Activated T-cell treated with anti-CD3 and anti-CD28 coated beads, Interleukin-2, amount 50 U/mL, for 1 hour (primary cell): ENCODE results near the gene EXOC4.

Experiments used
- DNase-seq: peaks from one replicate; pipeline ENCODE4 v3.0.0-alpha.2; 2020

The EXOC4 gene

DNA sequence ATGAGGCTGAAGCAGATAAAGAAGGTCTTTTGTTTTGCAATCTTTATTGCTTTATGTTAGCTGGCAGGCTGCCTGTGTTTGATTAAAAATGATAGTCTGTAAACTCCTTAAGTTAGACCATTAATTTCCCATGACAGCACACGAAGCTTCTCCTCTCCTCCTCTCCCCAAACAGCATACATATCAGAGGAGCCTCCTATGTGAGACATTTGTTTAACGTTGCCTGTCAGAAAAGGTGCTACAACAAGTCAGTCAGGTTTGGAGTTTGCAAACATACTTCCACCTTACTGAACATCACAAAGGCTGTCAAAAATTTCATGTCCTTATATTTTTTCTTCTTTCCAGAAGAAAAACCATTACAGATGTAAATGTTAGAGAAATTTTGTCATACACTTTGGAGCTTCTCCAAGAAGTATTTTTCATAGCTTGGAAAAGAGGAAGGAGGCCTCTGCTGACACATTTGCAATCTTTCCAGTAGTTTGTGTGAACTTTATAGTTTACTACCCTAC is 393.1 kb downstream of the EXOC4 start:
- no peak for DNase-seq

DNA sequence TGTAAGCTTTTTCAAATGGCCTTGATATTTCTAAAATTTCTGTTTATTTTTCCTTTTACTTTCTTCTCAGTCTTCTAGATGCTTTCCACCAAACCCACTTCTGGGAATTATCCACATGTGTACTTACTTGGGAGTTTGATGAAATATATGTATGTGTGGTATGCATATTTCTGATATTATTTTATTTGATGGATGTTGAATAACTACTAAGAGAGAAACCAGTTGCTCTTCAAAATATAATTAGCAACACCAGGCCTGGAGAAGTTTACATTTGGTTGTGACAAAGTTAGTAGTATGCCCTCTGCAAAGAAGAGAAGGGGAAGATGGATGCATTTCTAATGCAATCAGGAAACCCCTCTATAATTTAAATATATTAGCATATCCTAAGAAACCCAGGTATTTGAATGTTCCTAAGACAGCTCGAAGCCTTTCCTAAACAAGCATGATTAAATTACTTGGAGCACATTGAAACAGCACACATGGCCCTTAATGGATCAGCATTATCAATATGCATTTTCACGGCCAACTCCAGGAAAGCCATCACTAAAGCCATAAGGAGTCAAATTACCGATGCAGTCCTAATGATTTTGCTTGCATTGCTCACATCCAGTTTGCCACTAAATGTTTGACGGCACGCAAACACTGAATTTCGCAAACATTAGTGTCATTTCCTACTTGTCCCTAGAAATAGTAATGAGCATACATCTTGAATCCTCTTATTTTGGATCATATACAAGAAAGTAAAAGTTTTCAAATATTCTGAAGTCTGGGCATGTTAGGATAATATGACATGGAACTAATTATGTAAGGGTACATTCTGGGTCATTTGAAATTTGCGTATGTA is 393.8 kb downstream of the EXOC4 start:
- DNase-seq = no peak

DNA sequence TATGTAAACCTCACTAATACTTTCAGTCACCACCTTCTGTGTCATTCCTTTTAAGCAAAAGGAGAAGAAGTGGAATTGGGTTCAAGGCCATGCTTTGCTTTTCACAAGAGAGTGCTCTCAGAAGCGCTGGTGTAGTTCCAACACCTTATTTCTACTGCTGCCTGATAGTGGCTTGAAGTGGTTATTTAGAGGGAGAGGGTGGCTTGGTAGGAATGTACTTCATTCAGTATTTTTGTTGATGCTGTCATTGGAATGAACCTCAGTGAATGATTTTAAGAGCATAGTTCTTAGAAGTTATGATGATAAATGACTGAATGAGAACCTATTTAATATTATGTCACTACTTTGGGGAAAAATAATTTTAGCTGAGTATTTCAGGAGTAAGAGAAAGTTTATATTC is 396.7 kb downstream of the EXOC4 start:
- DNase-seq = no peak

DNA sequence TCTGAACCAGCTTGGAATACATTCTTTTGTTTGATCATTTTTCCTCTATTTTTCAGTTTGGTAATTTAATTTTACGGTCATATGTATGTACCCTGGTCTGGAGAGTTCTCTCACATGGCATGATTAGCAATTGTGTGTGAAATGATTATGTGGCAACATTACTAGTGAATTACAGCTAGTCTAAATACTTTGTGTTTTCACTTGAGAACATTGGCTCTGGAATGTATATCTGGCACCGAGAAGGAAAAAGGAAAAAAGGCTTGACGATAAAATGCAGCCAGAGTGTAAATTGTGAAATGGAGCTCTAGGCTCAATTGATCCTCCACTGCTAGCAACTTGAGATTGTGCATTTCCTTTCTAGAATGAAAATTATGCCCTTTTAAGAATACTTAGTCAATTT is 397.2 kb downstream of the EXOC4 start:
- DNase-seq = no peak

DNA sequence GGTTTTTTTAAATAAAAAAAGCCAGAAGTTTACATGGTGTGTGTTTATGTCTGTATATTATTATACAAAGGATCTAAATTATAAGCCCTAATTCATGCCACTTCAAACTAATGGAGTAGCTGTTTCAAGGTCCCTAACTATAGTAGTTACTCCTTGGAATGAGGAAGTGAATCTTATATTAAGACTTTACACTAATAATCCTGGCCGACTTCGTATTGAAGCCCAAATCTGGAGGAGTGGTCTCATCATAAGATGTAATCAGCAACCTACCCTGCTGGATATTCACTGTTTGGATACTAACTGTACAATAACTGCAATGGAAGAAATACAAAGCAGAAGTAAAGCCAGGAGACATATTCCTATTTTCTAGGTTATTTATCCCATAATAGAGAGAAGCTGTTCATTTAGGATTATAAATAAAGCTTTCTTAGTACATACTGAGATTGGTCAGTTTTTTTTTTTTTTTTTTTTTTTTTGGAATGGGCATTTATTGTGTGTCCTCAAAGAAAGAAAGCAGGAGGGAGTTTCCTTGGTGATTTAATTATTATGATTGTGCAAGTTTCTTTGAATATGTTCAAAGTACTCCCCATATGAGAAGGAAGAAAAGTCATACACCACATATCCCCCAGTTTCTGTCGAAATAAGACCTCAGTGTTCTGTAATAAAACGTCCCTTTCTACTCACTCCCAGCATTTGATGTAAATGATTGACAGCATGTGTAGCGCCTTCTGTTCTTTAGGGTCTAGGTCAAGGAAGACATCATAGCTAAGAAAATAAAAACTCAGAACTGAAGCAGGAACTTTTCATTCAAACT is 397.8 kb downstream of the EXOC4 start:
- DNase-seq = no peak

DNA sequence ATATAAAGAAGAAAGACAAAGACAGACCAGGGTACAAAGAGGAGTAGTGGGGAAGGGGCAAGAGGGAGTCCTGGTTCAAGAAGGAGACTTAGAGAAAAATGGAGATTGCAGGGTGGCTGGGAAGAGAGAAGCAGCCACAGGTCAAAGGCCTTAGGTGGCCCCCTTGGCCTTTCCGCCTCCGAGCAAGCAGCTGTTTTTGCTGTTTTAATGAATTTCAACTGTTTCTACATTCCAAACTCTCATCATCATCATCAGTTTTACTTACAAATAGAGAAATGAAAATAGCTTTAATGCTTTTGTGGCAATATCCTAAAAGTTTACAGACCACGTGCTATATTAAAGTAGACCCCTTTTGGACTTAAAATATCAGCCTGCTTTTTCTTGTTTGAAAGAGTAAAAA is 399.7 kb downstream of the EXOC4 start:
- no peak for DNase-seq

DNA sequence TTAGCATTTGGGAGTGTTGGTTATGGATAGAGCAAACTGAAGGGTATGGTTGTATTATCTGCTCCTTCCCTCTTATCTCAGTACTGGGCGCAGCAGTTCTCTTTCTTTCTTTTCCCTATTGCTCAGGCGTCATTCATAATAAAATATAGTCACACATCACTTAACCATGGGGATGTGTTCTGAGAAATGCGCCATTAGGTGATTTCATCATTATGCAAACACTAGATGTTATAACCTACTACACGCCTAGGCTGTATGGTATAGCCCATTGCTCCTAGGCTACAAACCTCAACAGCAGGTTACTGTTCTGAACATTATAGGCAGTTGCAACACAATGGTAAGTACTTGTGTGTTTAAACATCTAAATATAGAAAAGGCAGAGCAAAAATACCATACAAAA is 401.7 kb downstream of the EXOC4 start:
- DNase-seq = no peak

DNA sequence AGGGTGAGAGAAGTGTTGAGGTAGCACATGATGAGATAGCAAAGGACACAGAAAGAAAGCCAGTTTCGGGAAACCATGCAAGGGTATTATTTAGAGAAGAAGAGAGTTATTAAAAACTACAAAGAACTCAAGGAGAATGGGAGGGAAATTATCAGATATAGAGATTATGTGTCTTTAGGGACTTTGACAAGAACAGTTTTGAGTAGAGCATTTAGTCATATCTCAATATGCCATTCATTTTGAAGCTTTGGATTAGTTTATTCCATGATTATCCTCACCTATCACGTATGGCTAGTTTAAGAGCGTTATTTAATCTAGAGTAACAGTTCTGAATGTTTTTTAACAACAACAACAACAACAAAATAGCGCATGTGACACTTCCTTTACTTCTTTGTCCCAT is 409.4 kb downstream of the EXOC4 start:
- DNase-seq = no peak

DNA sequence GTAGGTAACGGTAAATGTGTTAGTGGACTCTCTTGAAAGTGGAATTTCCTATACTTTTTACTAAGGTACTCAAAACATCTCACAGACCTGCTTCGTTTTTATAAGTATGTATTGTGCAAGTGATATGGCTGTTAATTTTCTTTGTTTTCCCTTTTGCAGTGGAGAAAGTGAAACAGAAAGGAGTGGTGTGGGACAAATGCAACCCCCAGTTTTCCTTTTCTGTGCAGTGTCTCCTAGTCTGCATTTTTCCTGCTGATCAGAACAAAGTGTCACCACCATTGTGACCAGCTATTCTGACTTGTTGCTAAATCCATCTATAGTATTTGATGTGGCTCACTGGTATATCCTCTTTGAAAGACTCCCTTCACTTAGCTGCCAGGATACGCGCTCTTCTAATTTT is 410.0 kb downstream of the EXOC4 start:
- no peak for DNase-seq

DNA sequence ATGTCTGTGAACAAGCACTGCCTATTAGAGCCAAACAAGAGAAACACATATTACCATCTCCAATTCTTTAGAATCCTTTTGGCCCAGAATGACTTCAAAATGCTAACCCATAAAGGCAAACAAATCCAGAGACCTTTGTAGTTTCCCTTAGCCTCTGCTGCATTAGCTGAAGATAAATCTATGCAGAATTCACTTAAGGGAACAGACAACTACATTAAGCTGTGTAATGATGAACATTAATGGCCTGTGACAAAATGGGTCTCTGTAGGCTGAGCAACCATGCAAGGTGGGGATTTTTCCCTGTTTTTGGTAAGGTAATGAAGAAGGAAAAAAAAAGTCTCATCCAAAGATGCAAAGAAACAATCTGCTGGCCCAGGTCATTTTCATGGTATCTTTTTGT is 411.6 kb downstream of the EXOC4 start:
- DNase-seq = no peak

DNA sequence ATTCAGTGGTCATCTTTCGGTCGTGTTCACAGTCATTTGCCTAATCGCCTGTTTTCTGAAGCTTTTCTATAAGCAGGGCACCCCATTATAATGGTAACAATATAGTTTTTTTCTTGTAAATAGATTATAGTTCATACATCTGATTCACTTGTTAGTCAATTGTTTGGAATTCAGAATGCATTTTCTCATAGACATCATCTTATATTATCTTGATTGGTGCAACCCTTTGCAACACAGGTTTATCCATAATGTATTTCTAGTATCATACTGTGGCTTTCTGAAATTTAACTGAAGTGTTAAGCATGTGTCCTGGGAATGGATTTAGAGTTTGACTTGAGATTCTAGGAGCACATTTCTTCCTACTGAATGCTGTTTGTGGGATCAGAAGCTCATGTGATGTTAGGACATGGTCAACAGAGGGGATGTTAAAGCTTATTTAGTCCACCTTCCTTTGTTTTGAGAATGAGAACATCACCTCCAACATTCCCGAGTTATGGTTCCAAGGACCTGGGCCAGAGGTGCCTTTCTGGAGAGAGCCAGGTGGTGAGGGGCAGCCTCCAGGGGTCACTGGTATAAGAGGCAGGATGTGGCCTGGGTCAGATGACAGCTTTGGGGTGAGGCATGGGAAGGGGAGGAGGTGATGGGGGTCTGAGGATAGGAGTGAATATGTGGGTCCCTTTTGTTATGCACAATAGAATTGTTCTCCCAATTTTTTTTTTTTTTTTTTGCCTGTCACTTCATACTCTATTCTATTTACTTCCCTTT is 415.6 kb downstream of the EXOC4 start:
- no peak for DNase-seq

DNA sequence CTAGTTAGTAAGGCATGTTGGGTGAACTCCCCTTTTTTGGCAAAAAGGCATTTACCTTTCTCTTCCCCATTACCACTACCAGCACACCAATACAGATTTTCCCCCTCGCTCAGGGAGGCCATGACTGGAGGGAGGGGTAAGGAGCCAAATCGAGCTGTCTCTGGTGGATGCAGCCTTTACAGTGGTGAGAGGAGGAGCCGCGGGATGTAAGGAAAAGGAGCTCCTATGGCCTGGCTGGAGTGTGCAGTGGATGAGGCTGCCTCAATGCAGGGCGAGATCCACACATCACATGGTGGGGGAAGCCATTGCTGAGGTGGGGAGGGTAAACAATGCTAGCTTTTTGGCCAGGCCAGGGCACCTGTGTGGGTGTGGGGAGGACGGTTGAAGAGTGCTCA is 416.2 kb downstream of the EXOC4 start:
- no peak for DNase-seq

DNA sequence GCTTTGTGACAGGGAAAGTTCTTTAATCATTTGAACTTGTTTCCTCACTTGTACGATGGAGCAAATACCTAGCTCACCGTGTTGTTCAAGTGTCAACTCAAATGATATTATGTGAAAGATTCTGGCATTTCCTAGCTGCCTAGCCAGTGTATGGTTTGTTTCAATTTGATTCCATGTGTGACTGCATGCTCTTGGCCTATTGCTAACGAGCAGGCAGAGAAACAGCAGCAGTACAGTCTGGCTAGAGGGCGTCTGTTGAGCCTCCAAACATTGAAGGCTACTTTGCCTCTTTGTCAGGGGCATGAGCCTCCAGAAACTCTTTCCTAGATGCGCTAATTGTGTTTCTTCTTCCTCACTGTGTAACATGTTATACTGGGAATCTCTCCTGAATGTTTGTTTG is 417.4 kb downstream of the EXOC4 start:
- no peak for DNase-seq

DNA sequence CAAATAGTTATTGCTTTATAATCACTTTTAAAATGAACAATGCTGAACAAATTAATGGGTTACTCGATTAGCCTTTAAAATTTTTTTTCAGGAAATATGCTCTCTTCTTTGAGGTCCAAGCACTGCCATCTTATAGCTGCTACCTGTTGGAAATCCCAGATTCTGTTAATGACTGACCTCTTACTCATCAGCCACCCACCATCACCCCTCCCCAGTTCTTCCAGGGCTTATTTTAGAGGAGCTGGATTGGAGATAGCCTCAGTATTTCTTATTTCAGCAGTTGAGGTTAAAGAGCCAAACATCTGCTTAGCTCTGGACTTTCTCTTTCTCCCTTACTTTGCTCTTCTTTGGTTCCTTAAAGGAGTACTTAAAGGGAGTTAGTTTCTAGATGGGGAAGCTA is 420.0 kb downstream of the EXOC4 start:
- DNase-seq = no peak

DNA sequence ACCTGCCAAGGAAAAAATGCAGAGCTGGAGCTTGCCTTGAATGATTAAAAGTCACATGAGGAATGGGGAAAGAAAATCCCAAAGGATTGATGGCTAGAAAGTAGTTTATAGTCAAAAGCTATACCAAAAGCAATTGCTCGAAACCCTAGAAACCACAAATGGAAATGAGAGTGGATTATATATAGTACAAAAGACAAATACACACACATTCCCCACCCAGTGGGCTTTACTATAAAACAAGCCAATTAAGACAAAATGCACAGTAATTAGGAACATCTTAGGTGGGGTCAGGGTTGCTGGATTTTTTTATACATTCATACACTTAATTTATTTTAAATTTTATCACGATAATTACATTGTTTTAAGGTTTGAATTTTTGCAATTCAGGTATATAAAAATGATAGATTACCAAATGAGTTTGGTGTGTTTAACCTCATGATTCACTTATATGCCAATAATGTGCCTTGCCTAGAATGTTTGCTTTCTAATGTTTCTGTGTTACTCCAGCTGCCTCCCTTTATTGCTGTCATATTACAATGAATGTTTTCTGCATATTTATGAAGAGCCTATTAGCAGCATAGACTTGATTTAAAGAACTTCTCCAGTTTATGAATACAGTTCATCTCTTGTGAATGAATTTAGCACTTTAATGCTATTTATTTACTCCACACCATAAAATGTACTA is 421.3 kb downstream of the EXOC4 start:
- no peak for DNase-seq

DNA sequence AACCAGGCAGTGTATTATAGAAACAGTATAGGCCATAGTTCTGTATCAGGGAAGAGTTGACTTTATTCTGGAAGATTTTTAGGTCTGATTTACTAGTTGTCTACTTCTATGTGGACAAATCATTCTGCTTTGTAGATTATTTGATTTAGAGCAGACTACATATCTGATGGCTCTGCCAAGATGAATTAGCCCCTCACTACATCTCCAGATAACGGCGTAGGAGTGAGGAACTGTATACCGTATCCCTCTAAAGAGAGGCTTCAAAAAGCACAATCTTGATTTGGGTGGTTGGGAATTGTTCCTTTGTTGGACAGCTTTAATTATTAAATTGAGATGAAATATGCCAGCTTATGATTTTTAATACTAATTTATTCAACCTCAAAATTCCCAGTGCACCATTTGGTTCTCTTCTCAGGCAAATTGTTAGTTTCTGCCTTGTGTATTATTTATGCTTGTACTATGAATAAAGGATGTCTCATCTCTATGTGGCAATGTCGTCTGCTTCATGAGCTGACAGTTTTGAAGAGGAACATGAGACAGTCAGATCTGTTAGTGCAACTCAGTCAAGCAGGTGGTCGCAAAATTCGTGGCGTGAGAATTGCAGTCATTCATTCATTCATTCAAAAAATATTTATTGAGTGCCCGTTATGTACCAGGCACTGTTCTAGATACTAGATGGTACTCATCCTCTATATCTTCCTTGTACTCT is 422.8 kb downstream of the EXOC4 start:
- no peak for DNase-seq

DNA sequence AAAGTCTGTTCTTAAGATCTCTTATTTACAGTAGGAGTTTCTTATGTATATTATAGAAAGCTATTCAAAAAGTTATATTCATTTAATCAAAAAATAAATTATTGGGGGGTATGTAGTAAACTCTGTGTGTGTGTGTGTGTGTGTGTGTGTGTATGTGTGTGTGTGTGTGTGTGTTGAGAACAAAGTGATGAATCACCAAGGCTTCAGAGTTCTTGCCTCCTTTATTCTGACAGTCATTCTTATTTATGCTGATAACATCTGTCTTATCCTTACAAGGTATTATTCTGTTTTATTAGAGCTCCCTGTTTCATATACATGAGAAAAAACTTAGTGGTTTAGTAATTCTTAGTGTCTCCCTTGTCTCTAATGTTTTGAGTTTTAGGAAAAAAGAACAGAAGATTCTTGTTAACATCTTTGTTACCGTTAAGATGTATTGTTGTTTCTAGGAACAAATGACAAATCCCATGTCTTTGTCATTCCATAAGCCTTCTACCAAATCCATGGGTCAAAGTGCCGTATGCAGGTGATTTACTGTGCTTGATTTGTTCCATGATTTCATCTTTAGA is 424.0 kb downstream of the EXOC4 start:
- DNase-seq = no peak

DNA sequence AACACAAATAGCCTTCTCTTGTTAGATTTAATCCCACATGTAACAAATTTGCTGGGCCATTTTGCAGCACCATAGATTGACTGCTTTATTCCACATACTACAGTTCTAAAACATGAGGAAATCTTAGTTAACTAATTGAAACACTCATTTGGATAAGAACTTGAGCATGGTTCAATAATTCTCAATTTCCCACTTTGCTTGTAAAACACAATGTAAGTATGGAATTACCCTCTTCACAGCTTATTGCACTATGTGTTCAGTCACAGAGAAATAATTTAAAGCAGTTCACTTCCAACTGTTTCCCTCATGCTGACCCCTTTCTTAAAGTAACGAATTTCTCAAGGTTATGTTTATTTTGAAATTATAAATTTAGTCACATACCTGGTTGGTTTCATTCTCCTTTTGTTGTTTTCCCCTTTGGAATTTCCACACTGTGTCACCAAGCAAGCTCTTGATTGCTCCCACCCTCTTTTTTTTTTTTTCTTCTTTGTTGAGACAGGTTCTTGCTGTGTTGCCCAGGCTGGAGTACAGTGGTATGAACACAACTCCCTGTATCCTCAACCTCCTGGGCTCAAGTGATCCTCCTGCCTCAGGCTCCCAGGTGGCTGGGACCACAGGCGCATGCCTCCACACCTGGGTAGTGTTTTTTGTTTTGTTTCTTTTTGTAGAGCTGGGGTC is 425.4 kb downstream of the EXOC4 start:
- DNase-seq = no peak

DNA sequence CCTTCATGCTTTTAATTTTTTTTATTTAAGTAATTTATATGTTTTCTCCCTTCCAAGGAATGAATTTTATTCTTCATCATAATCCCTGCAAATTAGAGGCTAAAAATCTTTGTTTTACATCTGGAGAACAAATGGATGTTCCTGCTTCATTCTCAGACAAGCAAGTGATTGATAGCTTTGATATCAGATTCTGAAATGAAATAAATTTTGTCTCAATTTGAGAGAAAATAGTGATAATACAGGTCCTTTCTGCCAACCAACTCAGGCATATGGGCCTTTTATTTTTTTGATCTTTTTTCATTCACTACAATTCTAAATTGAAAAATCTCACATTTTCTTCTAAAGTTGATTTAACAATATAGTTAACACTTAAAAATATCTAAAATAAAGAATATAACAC is 427.1 kb downstream of the EXOC4 start:
- no peak for DNase-seq

DNA sequence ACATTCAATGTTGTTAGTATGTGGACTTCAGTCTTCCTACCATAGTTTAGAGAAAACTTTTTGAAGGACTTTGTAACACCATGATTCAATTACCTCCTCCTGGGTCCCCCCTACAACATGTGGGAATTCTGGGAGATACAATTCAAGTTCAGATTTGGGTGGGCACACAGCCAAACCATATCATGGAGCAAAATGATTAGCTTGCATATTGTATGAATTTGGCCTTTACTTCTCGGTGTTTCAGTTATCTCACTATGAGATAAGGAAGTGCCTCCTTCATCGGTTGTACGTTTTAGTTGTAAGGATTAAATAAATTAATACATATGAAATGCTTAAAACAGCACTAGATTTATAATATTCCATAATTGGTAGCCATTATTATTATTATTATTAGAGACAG is 428.7 kb downstream of the EXOC4 start:
- DNase-seq = no peak
